GM10248 (cell line): ENCODE data around the gene PPY.

ENCODE experiments used
- CTCF ChIA-PET: fragments of 300-600 bp; sonication (Branson Sonifier 250); formaldehyde crosslinking; extraction: SDS; loops from one replicate; lab custom pipeline; 2021; ENCODE audit warnings: antibody characterized with exemption; lab: Yijun Ruan, JAX
- POLR2A ChIA-PET: fragments of 350-650 bp; sonication (Branson Sonifier 250); formaldehyde crosslinking; extraction: SDS; loops from one replicate; lab custom pipeline; 2020; ENCODE audit warnings: antibody characterized with exemption; lab: Yijun Ruan, JAX
- DNase-seq: peaks from one replicate; pipeline ENCODE4 v3.0.0; 2012; ENCODE audit errors: extremely low spot score
- TF ChIP-seq, protein P1 (sequence below): IDR thresholded peaks from 2 replicates; pipeline ENCODE4 v1.5.1; 2012; ENCODE audit warnings: mild to moderate bottlenecking, low read depth; ENCODE audit errors: extremely low read depth, missing control alignments, control extremely low read depth

Gene PPY

GRCh38 chr17:43983515-43984411 is 41.5 kb upstream of the PPY start:
- CTCF ChIA-PET = interaction anchor here (0.9 to 1.8 kb wide), 4 partner anchors 10 to 74 kb away, joined by 3 to 8 read pairs (median 4); no protein-coding TSS in a partner anchor
- no peak for DNase-seq
- TF ChIP-seq, protein P1, sequence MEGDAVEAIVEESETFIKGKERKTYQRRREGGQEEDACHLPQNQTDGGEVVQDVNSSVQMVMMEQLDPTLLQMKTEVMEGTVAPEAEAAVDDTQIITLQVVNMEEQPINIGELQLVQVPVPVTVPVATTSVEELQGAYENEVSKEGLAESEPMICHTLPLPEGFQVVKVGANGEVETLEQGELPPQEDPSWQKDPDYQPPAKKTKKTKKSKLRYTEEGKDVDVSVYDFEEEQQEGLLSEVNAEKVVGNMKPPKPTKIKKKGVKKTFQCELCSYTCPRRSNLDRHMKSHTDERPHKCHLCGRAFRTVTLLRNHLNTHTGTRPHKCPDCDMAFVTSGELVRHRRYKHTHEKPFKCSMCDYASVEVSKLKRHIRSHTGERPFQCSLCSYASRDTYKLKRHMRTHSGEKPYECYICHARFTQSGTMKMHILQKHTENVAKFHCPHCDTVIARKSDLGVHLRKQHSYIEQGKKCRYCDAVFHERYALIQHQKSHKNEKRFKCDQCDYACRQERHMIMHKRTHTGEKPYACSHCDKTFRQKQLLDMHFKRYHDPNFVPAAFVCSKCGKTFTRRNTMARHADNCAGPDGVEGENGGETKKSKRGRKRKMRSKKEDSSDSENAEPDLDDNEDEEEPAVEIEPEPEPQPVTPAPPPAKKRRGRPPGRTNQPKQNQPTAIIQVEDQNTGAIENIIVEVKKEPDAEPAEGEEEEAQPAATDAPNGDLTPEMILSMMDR = no peak
- POLR2A ChIA-PET = no interaction called here

DNA sequence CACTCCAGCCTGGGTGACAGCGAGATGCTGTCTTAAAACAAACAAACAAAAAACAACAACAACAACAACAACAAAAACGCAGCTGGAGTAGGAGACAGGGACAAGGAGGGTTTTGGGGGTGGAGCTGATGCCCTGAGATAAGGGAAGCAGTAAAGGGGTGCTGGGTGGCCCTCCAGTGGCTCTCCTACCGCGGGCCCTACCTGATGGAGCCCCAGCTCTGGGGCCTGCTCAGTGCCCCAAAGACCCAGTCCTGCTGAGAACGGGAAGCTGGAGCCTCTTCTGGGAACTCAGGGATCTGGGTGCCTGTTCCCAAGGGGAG is 40.9 kb upstream of the PPY start:
- POLR2A ChIA-PET = no interaction called here
- DNase-seq = no peak
- TF ChIP-seq, protein P1 = no peak
- CTCF ChIA-PET = interaction anchor here (0.9 to 1.8 kb wide), 2 partner anchors 11 to 12 kb away, joined by 4 to 8 read pairs; no protein-coding TSS in a partner anchor

GRCh38 chr17:43982171-43982570 is 39.9 kb upstream of the PPY start:
- ChIA-PET POLR2A (no interaction called here), CTCF (interaction anchor here (0.9 to 1.8 kb wide), 2 partner anchors 12 to 72 kb away, joined by 3 to 8 read pairs; no protein-coding TSS in a partner anchor)
- TF ChIP-seq, protein P1 = no peak
- DNase-seq = no peak

- ChIA-PET POLR2A (interaction anchor here (0.5 to 0.7 kb wide), 2 partner anchors 13 to 399 kb away, joined by 3 to 4 read pairs; no protein-coding TSS in a partner anchor), CTCF (interaction anchor here (0.7 to 1.2 kb wide), 2 partner anchors 37 to 70 kb away, joined by 3 read pairs; no protein-coding TSS in a partner anchor)
- DNase-seq = no peak
- TF ChIP-seq, protein P1 = no peak
These were observed 37.4 kb upstream of the PPY start for GRCh38 chr17:43979671-43980070.

DNA sequence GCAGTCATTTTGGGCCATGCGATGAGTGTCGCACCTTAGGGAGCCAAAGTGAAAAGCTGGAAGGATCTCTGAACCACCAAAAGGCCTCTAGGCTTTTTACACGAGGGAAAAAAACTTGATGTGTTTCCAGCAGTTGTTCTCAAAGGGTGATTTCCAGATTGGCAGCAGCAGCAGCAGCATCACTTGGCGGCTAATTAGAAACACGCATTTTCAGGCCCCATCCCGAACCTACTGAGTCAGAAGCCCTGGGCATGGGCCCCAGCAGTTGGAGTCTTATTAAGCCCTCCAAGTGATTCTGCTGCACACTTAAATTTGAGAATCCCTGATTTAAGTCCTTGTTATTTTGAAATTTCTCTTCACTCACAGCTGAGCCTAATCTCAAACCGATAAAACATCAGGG is 36.7 kb upstream of the PPY start:
- POLR2A ChIA-PET = no interaction called here
- TF ChIP-seq, protein P1 = no peak
- CTCF ChIA-PET = no interaction called here
- no peak for DNase-seq

- CTCF ChIA-PET = no interaction called here
- POLR2A ChIA-PET = no interaction called here
- no peak for DNase-seq
- TF ChIP-seq, protein P1 = no peak
These were observed 35.8 kb upstream of the PPY start for GRCh38 chr17:43978078-43978477.
